ENCODE measurements around the gene MGAT5.

Gene MGAT5

GRCh38 chr2:134257965-134258683 lies 4.3 kb downstream of the MGAT5 start:
- no peak for DNase-seq

DNA sequence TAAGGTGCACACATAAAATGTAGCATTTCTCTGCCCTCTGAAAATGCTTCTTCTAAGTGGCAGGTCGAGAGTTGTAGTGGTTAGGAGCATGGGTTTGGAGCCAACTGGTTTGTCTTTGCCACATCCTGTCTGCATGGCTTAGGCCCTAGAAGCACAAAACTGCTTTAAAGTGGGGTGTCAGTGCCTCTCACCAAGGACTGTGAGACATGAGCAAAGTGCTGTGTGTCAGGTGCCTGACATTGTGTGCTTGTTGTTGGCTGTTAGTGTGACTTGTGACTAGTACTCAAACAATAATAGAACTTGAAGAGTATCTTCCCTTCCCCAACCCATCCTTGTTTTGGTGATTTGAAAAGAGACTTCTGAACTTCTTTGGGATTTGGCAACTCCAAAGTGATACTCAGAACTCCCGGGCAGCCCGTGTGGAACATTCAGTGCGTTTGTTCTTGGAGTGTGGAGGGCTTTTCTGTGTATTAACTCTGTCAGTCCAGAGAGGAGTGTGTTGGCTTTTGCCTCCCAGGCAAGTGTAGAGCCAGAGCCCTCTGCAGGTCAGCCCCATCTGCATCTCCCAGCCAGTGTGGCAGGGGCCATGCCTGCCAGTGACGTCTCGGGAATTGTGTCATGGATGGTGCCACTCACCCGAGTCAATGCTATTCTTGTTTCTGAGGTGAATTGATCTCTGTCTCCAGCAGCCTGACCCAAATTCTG lies 5.0 kb downstream of the MGAT5 start:
- DNase-seq = peak; percentile 49 to 55

GRCh38 chr2:134259571-134259970 lies 5.7 kb downstream of the MGAT5 start:
- DNase-seq = no peak

GRCh38 chr2:134259994-134260393 lies 6.1 kb downstream of the MGAT5 start:
- DNase-seq = no peak

DNA sequence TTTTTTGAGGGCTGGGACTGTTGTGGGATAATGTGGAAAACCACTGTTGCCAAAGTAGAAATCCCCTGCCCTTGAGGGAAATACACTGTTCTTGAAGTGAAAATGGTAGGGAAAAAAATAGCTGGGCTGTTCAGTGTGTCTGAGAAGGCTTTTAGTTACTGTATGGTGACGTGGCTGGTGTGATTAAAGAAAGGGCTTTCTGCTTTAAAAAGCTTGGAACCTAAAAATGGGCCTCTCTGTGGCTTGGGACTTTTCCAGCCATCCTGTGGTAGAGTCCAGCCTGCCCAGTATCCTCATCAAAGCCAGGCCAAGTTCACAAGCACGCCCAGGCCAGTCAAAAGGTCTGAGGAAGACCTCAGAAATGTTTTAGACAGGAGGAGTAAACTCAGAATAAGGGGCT lies 6.8 kb downstream of the MGAT5 start:
- DNase-seq = no peak

DNA sequence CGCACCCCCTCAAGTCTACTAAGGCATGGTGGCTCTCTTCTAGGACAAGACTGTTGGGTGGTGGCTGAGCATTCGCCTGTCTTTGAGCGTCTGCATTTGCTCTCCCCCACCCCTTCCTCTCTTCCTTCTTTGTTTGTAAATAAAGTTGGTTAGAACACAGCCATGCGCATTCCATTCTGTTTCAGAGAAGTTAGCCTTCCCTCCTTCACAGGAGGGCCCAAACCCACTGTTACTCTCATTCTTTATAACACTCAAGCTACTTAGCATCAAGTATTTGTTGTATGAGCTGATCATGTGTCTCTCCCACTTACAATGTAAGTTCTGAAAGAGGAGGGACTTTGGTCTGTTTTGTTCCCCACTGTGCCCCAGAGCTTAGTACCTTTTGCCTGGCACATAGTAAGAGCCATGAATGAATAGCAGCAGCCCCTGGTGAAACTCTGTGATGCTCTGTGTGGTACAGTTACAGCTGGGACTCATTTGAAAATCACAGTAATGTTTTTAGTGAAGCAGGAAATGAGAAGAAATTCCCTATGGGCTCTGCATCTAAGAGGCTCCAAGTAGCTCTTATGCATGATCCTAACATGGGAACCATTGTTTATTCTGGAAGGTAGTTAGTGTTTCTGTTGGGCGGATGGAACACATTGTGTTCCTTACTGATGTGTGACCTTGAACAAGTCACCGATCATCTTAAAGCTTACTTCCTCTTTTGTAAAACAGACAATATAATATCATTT lies 7.7 kb downstream of the MGAT5 start:
- no peak for DNase-seq

DNA sequence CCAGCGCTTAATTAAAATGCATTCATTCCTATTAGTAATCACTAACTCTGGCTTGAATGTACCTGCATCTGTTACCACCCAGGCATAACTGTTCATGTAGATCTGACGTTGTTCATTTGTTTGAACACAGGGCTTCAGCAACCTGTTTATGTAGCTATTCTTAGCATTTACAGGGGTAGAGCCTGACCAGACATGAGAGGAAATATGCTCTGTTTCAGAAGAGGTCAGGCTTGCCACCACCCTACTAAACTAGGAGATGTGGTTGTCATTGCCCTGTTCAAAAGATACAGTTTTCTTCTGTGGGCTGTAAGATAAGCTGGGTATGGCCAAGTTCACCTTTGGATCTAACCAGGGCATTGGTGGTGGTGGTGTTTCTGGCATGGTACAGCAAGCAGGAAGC lies 8.8 kb downstream of the MGAT5 start:
- no peak for DNase-seq

DNA sequence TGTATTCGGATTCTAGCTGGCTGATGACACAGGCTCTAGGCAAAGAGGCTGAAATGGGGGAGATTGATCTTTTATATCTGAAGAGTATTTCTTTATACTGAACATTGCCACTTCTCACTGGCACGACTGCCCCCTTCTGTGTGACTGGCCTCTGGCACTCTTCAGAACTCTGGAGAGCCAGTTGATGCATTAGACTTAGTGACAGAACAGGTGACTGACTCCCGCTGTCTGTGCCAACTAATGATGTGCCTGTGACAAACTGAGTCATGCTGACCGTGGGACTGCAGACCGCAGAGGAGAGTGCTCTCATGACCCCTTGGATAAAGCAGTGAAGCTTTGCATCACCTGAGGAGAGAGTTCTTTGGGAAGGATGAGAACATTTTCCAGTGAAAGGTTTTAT lies 14.4 kb downstream of the MGAT5 start:
- DNase-seq = no peak

GRCh38 chr2:134269230-134269629 lies 15.4 kb downstream of the MGAT5 start:
- DNase-seq = no peak

DNA sequence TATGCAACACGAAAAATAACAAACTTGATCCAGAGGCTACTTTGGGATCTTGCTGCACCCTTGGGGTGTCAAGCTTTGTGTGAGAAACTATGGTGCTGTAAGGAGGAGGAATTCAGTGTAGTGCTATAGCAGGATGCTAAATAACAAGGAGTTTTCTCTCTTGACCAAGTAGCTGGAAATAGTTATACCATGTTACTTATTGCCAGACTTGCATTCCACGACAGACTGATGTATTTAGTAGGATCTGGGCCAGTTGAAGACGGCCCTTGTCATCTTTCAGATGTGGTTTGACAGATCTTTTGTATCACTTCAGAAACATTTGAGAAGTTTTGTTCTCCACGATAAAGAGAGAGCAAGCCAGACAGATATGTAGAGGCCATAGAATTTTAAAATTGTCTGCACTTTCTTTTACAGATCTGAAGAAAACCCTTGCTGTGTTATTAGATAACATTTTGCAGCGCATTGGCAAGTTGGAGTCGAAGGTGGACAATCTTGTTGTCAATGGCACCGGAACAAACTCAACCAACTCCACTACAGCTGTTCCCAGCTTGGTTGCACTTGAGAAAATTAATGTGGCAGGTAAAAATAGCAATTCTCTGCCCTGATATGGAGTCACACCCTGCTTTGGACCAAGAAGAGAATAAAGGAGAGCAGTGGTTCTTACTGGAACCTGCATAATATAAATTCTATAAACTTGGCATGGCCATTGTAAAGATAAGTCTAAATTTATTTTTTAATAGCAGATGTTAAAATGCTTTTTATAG lies 16.3 kb downstream of the MGAT5 start:
- DNase-seq = no peak

- DNase-seq = no peak
Measured at GRCh38 chr2:134271758-134272157, 17.9 kb downstream of the MGAT5 start.

- DNase-seq = no peak
Measured at GRCh38 chr2:134272806-134273205, 18.9 kb downstream of the MGAT5 start.

DNA sequence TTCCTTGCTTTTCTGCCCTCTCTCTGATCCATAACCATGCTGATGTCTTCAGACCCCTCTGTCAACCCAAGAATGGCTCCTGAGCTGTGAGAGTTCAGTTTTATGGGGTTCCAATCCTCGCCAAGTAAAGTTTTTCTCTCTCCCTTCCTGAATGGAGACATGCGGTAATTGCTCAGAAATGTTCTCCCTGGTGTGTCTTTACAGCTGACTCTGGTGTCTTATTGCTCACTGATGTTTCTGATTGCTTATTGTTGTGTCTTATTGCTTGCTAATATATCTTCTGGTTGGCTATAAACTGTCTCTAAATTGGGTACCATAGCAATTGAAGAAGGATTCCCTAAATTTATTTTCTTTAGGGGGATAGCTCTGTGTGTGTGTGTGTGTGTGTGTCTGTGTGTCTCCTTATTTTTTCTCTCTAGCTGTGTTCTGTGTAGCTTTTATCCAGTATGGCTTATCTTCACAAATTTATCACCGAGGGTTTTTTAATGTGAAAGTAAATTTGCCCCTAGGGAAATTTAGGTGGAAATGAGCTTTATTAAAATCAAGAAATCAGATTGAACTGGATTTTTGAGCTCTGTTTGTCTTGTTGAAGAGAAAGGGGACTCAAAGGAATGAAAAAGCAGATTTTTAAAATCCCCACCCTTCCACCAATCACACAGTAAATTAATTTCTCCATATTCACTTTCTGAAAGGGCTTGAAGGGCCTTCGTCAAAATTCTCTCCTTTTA lies 19.5 kb downstream of the MGAT5 start:
- DNase-seq = no peak

GRCh38 chr2:134274121-134274520 lies 20.2 kb downstream of the MGAT5 start:
- no peak for DNase-seq

DNA sequence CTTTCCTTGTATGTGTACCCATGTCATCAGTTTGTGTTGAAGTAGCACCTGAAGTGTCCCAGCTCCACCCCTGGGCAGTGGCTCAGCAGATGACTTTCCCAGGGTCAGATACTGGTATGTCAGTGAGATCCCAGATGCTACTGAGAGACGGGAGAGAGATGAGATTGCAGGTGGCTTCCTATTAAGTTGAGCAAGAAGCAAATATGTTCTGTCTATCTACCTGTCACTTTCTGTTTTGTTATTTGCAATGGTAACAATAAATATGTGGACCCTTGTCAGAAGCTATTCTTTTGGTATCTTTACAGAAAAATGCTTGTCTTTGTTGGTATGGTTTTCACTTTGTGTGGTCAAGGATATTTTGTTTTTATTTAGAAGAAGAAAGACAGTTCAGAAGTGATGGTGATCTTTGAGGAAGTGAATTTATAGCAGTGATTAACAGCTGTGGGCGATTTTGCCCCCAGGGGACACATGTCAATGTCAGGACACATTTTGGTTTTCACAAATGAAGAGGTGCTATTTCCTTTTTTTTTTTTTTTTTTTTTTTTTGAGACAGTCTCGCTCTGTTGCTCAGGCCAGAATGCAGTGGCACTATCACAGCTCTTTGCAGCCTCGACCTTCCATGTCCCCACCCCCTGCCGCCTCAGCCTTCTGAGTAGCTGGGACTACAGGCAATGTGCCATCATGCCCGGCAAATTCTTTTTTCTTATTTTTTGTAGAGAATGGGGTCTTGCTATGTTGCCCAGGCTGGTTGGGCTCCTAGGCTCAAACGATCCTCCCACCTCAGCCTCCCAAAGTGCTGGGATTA lies 21.4 kb downstream of the MGAT5 start:
- DNase-seq = no peak

GRCh38 chr2:134276381-134277172 lies 22.7 kb downstream of the MGAT5 start:
- DNase-seq = no peak

DNA sequence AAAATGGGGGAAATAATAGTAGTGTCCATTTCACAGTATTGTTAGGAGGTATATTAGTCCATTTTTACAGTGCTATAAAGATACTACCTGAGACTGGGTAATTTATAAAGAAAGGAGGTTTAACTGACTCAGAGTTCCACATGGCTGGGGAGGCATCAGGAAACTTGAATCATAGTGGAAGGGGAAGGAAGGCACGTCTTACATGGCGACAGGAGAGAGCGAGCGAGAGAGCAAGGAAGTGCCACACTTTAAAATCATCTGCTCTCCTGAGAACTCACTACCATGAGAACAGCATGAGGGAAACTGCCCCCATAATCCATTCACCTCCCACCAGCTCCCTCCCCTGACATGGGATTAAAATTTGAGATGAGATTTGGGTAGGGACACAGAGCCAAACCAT lies 23.4 kb downstream of the MGAT5 start:
- no peak for DNase-seq

DNA sequence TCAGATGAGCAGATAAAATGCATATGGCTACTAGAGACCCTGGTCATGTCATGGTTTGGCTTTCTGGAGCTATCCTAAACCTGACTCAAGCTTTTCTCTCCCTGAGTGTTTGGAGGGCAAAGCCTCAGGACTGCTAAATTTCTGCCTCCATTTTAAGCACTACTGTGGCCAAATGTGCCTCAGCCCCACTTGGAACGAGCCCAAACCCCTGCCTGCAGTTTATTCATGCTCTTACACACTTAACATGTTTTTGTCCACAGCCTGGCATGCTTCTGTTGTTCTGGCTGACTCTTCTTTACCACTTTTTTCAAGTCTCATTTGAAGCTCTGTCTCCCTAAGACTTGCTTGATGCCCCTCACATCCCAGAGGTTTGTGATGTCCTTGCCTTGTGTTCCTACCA lies 24.7 kb downstream of the MGAT5 start:
- no peak for DNase-seq

GRCh38 chr2:134279417-134279816 lies 25.5 kb downstream of the MGAT5 start:
- DNase-seq = no peak

GRCh38 chr2:134280231-134280630 lies 26.4 kb downstream of the MGAT5 start:
- no peak for DNase-seq

- DNase-seq = no peak
Measured at GRCh38 chr2:134280726-134281125, 26.9 kb downstream of the MGAT5 start.
